Measurements from ENCODE around the gene PROX1.

Gene PROX1

DNA sequence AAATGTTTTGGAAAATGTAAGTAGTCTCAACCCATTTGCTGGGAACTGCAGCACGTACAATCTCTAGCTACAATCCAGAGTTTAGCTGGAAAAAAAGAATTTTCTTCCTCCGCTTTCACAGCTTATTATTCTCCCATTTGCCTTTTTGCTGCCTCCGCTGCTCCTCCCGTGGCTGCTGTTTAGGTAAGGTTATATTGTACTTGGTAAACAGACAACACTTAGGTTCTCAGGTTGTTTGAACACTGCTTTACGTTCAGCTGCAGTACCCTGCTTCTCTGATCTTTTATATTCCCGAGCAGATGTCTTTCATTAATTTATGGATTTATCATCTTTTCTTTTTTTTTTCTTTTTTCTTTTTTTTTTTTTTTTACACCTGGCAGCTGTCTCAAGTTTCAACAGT lies 14.3 kb downstream of the PROX1 start:
- no peak for DNase-seq

DNA sequence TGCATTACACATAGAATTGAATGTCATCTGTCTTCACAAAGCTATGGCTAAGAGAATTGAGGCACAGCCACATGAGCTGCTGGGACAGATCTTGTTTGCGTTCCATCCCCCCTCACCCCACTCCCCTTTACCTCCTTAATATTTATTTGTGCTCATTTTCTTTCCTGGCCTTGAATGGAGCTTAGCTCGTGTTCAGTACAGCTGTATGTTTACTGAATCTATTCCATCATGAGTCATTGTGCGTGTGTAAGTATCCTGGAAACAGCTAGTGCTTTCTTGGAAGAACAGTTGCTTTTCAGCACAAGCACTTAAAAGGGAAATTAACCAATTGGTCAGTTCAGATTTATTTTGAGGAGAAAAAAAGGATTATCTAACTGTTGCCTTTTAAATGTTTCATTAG lies 14.7 kb downstream of the PROX1 start:
- no peak for DNase-seq

DNA sequence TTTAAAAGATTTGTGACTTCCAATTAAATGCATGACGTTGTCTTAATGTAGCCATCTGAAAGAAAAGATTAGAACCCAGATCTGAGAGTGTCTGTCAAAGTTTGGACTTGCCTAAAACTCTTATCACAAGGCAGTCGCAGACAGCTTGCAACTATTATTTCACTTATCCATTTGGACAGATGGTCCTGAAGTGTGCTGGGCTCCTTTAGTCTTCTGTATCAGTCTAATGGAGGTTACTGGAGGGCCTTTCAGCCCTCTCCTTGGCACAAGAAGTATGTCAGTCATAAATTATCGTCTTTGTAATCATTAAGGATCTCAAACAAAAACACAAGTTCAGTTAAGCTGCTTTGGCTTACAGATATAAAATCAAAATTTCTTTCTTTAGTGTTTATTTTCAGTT lies 15.5 kb downstream of the PROX1 start:
- no peak for DNase-seq

DNA sequence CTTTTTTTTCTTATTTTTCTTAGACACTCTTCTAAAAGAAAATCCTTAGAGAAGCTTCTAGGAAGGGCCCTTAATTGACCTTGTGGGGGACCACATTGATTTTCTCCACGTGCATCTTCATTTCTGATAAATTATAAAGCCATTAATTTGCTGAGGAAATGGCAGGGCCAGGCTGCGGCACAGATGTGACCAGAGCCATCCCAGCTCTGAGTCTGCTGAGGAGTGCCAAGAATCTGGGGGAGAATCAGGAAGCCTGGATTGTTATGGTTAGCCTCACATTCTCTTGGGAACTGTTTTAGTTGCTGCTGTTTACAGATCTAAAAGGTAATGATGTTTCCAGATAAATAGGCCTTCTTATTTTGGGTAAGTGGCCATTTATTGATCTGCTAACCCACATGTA lies 16.2 kb downstream of the PROX1 start:
- no peak for DNase-seq

DNA sequence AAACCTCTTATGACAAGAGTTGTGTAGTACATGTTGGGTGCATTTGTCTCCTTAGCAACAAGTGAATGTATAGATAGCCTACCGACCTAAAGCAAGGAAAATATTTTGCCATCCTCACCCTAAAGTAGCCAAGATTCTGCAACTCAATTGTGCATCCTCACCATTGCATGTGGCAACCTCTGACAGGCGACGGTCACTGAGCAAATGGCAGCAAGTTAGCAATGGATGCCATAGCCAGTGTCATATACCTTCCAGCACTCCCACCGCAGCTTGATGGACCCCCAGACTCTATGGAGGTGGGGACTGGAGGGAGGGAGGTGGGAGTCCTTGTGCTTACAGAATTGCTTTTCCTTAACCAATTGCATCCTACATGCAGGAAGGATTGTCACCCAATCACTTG lies 17.0 kb downstream of the PROX1 start:
- no peak for DNase-seq

DNA sequence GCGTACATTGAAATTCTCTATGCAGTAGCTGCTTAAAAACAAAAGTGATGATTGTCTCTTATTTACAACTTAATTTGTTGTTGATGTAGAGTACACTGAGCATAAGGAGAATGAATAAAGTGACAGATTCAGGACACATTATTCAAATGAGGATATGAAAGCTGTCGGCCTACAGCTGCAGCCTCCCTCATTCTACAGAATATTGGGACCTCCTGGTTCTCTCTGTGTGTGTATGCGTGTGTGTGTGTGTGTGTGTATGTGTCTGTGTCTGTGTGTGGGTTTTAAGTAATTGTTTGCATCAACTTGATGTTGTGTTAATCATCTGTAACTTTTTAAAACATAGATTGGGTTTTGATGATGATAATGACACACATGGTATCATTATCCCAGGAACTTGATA lies 17.9 kb downstream of the PROX1 start:
- DNase-seq: no peak

DNA sequence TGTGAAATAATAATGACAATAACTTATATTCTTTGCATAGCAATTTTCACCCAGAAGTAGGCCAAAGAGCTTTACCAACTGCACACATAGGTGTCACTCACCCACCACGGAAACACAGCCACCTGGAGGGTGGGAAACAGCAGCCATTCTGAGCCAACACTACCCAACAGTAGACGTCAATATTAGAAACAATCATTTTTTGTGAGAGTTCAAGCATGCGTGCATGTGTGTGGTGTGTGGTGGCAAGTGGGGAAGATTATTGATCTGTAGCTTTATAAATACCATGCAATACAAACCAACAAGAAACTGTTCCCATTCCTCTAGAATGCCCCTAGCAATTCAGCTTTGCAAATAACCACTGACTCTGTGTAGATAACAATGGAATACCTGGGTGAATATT lies 19.1 kb downstream of the PROX1 start:
- DNase-seq: no peak

DNA sequence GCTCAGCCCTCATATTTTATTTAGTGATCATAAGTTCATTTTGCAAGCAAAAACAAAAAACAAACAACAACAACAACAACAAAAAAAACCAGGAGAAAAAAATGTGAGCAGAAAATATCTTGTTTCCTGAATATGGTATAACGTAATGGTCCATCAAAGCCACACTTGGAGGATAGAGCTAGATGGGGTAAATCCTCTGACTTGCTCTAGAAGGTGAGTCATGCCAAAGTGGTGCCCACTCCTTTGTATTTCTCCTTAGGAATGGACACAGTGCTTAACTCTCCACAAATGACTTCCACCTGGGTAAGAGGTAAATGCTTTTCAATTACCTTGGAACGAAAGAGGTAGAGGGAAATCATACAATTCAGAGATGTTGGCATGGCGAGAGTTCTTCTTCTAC lies 20.6 kb downstream of the PROX1 start:
- DNase-seq: no peak

DNA sequence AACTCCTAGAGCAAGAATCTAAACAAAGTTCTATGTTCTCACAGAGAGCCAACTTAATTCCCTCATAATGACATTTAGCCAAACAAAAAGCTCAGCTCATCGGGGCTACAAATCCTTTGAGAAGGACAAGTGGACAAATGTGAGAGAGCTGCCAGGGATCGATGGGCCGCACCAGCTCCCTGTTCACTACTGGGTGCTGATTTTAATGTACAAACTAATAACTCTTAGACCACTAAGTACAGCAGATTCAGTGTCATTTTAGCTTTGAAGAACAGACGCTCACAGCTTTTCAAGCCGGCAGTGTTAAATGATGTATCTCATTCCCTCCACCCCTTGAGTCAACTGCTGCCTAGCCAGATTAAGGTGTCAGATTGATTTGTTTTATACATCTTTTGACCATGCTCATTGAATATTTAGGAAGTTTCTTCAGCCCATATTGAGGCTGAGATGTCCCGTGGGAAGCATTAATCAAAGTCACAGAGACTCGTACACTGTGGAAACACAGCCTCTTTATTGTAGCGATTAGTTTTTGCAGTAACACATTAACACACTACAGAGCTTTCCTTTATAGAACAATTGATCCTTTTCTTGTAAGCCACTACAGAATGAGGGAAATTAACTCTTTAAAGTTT lies 21.1 kb downstream of the PROX1 start:
- DNase-seq: no peak

DNA sequence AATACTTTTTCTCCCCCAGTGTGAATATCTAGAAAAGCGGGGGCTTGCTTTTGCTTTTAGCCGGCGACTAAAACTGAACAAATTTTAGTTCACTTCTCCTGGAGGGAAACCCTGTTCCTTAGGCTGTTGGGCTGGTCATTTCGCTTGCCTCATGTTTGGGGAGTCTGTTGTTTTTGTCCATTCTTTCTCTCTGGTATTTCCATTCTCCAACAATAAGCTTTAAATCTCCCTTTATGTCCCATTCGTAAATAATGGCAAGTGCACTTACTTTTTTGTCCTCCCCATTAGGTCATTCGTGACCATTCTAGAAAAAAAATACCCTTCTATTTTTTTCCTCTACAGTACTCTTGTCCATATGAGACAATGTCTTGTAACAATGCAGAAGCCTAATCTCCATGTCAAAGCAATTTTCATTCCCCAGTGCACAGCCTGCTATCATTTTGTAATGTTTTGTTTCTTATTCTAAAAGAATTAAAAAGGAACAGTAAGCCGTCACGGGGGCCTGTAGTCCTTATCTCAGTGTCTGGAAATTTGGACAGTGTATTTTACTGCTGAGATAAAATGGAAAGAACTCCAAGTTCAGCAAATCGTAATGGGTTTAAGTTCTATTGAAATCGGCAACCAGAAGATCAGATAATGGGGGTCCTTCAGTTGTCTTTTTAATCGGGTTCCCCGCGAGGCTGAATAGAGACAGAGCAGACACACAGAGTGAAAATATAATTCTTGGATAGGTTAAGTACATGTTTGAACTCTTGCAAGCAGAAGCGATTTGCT lies 21.8 kb downstream of the PROX1 start:
- DNase-seq: no peak

DNA sequence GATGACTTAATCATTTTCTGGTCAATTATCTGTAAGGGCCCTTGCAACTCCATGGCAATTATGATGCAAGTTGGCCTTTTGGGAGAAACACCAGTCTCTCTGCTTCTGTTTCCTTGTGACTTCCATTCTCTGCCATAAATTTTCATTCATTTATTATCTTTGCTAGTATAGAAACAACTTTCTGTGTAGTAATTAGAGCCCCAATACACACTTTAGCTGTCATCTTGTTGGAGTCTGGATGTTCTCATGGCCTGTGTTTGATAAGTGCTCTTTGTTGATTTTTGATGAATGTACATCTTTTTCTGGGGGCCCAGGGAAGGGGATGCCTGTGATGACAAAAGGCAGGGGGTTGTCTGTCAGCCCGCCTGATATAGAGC lies 22.4 kb downstream of the PROX1 start:
- no peak for DNase-seq

DNA sequence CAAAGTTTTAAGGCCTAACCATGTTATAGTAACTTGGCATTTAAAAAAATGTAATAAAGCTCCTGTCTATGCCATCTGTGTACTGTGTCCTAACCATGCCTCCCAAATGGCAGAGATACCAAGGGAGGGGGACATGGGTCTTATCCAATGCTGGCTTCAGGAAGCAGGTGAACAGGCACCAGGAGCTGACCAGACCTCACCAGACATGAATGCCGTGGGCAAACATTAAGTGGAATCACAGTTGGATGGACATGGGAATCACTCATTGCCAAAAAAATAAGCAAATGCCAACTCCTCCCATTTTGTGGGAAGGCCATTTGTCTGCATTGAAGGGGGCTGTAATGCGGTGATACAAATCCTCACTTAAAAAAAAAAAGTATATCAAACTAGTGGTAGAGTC lies 22.9 kb downstream of the PROX1 start:
- no peak for DNase-seq

DNA sequence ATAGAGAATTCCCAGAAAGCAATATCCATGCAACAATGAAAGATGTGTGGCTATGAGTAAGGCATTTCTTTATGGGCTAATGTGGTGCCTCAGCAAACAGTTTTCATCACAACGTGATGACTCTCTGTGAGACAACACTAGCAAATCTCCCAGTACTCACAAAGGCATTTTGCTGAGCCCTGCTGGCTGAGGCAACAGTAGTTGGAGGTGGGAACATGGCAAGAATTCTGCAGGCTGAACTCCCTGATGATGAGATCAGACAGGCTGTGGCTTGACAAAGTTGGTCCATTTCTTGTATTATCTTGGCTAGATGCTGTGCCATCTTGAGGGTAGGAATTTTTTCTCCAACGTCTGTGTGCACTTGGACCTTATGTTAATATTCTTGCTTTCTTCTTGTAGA lies 24.6 kb downstream of the PROX1 start:
- no peak for DNase-seq

DNA sequence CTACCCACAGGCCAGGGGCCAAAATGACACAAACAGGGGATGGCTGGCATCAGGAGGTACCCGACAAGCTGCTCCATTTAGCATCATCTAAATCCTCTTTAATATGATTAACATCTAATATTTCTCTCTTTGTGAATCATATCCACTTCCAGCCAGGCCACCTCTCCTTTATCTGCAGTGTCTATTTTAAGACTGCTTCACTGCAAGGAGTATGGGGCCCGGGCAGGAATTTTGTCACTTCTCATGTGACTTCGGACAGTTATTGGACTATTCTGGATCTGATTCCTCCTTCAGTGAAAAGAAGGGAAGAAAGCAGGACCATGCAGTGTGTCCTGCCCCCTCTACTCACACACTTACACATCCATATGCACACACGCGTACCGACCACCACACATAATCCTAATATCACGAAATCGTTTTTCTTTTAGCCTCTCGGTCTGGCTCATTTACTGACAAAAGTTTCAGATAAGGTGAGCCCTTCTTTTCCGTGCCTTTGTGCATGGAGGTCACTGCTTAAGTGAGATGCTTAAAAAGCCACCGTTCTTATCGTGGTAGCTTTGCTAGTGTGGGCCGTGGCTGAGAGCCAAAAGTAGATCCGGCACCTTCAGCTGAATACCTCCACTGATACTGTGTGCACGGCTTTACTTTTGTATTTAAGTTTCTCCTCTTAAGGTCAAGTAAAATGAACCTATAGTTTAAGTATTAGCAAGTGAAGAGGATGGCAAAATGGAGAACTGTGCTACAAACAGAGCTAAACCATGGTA lies 26.0 kb downstream of the PROX1 start:
- DNase-seq: no peak

DNA sequence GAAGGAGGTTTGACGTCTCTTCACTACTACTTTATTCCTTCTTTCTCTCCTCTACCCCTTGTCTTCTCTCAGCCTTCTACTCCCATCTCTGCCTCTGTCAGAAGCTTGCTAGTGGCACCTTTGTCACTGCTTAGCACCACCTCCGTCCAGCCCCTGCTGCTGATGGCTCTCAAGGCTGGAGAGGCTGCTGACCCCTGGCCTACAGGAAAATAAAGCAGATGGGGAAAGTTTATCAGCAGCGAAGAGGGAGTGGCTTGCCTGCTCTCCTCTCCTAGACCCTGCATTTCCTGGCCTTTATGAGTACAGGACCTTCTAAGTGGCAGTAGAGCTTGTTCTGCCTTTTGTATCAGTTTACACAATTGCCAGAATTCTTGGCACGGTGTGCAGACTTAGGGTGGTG lies 27.0 kb downstream of the PROX1 start:
- DNase-seq: no peak

DNA sequence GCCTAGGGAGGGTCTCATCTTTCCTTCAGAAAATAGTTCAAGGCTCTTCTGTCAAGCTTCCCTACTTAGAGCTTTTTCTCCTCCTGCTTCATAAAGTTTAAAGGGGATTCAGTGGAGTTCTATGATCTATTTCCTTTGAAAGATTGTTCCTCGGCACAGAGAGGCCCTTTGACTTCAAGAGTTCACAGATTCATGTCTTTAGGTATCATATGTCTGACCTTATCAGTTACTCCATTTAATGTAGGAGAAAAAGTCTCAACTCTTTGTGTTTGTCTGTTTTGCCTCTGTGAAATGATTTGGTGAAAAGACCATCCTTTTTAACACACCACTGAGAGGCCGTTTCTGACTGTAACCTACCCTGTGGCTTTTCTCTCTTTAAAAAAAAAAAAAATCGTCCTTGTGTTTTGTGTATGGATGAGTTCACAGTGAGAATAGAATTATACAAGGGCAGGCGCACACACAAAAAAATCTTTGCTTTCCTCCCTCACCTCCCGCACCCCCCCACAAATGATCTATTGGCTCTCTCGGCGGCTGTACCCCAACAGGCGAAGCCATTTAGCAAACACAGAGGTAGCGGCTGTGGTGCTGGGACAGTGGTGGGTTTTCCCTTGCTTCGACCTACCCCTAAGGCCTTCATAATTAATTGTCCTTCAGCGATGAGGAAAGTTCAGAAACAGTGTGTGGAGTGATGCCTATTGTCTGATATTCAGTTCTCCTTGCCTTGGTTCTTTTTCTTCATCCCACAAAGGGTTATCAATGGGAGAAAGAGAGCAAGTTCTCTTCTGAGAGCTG lies 29.6 kb downstream of the PROX1 start:
- DNase-seq: no peak

DNA sequence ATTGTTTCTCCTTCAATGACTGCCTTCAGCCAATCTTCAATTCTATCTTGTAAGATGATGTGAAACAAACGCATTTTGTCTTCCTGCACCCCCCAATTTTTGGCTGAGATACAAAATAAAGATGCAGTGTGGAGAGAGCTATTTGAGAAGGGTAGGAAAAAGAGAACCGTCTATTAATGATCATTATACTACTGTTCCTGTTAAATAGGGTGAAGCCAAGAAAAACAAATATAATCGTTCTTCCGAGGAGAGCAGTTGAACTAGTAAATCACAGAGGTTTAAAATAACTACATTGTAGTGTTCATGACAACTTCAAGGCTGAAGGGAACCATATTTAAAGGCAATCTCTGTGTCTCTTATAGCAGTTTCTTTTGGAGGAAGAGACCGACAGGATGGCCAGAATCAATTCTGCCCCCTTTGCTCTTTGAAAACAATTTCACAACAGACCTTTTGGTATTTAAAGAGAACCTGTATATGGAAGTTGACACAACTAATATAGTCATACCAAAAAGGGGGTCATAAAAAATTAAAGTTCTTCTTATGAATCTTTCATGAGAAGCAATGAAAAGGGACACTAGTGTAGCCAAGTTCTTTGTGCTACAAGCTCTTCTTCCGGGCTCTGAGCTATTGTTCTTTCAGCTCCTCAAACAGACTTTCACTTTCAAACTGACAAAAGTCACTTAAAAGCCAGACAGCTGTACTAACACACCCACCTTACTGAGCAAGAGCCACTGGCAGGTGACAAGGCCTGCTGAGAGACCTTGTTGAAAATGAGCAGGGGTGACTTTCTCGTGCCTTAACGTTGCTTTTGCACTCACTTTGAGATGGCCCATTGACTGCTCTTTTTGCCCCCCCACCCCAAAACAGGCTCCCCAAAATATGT lies 30.9 kb downstream of the PROX1 start:
- no peak for DNase-seq

DNA sequence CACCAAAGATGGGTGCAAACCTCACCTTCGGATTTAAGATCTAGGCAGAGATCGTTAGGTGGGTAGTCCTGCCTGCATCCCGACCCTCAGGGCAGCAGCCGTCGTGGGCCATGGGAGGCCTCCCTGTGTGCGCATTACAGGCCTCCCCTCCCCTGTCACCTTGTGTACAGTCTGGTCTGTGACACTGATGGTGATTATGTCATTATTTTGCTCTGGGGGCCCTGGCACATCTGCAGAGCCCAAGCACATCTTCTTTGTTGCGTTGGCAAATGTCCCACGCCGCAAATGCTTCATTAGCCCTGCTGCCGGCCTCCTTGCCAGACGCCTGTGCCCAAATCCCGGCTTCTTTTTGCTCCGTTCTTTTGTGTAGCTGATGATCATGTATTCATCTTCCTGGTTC lies 31.7 kb downstream of the PROX1 start:
- DNase-seq: no peak

DNA sequence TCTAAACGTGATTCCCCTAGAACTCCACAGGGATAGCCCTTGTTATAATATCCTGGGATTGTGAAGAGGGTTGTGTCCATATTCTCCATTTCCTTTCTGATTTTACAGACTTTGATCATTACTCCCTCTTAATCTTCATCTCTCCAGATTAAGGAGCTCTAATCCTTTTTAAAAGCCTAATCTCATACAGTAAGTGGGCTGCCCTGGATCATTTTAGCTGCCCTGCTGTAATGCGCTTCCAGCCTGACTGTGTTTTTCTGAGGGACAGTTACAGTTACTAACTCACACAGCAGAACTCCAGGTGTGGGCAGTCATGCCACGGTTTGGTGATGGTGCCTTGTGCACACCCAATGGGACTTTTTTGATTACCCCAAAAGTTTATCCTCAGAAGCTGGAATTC lies 33.5 kb downstream of the PROX1 start:
- no peak for DNase-seq

DNA sequence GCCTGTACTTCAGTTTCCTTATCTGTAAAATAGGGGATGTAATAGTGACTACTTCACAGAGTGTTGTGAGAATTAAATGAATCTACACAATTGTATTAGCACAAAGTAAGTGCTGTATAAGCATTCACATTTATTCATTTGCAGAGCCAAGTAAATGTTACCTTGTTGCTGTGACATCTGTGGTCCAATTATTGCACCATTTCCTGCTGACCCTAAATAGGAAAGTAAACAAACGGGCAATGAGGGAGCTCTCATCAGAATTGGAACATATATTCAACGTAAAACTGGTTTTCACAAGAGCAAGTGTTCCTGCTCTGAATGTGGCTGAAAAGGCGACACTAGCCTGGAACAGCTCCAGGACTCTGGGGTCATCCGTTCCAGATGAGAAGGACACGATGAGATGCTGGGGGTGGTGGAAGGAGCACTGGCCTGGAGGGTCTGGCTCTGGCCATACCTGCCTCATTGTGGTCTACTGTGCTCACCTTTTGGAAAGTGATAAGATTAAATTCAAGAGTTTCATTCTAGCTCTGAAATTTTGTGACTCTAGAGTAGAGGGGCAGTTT lies 34.5 kb downstream of the PROX1 start:
- DNase-seq: no peak

DNA sequence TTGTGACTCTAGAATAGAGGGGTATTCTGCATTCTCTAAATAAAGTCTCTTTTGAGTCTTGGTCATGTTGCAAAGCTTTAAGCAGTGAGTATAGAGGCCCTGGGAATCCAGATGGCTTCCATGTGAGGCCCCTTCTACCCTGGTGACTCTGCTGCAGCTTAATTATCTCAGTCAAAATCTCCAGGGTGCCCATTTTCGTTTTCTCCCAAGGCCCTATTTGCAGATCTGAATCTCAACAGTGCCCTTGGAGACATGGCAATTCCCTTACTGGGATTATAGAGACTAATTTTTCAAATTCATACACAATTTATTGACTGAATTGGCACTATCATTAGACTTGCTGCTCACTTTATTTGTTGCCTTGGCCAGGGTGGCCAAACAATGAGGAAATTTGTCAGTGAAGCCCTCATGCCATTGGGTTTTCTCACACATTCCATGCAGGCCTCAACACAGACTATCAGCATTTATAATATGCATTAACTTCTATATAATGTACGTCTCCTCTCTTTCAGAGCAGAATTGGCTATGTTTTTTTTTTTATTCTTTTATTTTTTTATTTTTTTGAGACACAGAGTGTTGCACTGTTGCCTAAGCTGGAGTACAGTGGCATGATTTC lies 35.1 kb downstream of the PROX1 start:
- DNase-seq: no peak

DNA sequence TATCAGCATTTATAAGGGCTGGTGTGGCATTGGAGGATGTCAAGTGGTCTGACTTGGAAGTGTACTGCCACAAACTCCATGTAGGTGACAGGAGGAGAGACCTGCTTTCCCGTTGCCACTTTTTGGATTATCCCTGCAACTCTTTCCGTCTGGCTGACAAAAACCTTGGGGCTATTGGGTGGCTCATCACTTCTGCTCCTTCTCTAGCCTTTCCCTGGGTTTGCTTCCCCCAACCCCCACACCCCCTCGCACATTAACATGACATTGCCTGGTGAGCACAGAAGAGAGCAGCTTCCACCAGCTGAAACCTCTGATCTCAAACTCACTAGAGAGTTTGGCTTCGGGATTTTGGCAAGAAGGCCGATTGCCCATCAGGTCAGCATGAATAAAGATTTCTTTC lies 39.2 kb downstream of the PROX1 start:
- no peak for DNase-seq

Data from stimulated activated CD8-positive, alpha-beta memory T cell treated with anti-CD3 and anti-CD28 coated beads, Interleukin-4, amount 100 ng/mL, for 48 hours (primary cell).